Measurements from ENCODE around the gene REV3L.

DNA sequence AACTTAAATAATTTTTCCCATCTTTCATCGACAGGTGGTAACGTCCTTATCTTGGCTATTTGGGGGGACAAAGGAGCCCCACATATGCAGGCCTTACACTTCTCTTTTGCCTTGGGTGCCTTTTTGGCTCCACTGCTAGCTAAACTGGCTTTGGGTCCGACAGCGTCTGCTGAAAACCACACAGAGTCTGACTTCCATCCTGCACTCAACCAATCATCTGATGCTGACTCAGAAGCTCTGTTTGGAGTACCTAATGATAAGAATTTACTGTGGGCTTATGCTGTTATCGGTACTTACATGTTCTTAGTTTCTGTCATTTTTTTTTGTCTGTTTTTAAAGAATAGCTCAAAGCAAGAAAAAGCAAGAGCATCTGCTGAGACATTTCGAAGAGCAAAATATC lies 217.2 kb downstream of the REV3L start:
- TF ChIP-seq, protein P1, sequence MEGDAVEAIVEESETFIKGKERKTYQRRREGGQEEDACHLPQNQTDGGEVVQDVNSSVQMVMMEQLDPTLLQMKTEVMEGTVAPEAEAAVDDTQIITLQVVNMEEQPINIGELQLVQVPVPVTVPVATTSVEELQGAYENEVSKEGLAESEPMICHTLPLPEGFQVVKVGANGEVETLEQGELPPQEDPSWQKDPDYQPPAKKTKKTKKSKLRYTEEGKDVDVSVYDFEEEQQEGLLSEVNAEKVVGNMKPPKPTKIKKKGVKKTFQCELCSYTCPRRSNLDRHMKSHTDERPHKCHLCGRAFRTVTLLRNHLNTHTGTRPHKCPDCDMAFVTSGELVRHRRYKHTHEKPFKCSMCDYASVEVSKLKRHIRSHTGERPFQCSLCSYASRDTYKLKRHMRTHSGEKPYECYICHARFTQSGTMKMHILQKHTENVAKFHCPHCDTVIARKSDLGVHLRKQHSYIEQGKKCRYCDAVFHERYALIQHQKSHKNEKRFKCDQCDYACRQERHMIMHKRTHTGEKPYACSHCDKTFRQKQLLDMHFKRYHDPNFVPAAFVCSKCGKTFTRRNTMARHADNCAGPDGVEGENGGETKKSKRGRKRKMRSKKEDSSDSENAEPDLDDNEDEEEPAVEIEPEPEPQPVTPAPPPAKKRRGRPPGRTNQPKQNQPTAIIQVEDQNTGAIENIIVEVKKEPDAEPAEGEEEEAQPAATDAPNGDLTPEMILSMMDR (IDR thresholded peaks at IDR 0.05): no peak
- no peak for TF ChIP-seq POLR2A (IDR thresholded peaks at IDR 0.05)

All from adrenal gland (tissue), 5 donors.